Stimulated activated CD4-positive, alpha-beta T cell treated with anti-CD3 and anti-CD28 coated beads, Interleukin-12 subunit alpha, Interleukin-12 subunit beta, amount 100 ng/mL, for 24 hours (primary cell): ENCODE data around the gene HIC1.
A peak's percentile ranks its signal among the peaks of the same experiment; 100 is the strongest.

Source experiments
- DNase-seq, 2 experiments: peaks; one replicate each; pipeline ENCODE4 v3.0.0-alpha.2; 2020; ENCODE audit warnings: low read depth in 2 of 2

Gene HIC1

DNA sequence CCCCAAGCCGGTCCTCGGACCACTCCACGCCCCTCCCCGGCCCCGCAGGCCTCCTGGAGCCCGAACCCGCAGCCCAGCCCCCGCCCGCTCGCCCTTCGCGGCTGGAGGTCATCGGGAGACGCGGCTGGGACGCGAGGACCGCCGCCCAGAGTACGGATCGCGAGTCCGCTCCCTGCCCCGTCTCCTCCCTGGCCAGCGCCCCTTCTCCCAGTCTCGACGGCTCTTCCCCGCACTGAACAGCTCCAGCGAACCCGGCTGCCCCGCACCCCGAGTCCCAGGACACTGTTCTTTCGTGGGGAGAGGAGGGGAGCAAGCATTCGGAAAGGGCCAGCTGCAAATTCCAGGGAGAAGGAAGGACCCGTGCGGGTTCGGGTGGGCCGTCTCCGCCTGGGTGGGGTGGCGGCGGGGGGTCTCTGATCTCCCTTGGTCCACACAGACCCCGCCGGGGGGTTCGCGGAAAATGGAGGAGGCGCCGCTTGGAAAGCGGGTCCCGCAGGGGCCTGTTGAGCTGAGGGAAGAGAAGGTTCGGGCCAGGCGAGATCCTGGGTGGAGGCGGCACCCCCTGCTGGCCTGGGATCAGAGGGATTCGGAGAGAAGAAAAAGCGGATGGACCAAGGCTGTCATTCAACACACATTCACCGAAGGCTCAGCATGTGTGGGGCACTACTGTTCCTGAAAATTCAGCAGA, 29.1 kb upstream of the HIC1 start:
- no peak for DNase-seq

DNA sequence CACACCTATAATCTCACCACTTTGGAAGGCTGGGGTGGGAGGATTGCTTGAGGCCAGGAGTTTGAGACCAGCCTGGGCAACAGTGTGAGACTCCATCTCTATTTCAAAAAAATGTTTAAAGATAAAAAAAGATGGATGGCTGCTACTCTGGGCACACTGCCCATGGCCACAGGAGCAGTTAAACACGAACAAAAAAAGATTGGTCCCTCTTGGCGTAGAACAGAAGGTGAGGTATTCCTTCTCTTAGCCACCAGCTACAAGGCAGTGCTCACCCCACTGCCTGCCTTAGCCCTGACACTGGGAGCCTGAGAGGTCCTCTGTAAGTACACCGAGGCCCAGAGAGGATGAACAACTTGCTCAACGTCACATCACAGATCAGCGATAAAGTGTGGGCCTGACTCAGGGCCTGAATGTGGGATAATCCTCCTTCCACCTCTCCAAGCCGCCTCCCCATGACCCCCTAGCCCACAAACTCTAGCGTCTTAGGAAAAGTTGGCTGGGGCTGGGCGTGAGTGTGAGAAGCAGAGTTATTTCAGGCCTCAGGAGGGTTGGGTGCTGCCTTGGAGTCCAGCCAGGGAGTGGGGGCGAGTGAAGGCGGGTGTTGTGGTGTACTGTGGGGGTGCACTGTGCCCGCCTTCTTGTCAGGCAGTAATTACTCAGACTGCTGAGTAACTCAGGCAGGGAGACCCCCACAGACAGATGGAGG, 27.2 kb upstream of the HIC1 start:
- DNase-seq: no peak

DNA sequence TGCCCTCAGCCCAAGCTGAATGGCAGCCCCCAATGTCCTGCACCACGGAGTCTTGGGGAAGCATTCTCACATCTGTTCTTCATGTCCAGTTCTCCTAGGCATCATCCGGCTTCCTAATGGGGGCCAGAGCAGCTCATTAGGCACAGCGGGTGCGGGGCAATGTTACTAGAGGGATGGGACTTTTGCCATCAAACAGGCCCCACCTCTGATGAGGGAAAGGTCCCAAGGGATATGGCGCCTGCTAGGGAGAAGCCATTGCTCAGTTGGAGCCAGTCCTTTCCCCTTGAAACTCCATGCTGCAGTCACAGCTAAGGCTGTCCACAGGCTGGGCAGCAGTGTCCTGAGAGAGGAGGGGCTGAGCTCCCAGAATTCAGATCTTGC, 26.7 kb upstream of the HIC1 start:
- no peak for DNase-seq

DNA sequence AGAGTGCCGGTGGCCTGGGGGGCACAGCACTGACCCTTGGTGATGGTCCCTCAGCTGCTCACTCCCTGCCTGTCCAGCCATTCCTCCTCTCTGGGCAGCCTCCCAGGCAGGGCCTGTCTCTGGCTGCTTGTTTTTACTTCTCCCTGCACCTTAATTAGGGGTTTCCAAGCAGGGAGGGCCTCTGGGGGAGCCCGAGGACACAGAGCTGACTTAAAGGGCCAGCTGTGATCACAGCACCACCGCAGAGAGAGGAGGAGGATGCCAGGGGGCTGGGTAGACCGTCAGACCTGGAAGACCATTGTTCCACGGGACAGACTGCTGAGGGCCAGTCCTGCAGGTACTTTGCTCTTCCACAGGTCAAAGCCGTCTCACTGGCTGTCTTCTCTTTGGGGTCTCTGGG, 26.2 kb upstream of the HIC1 start:
- no peak for DNase-seq

DNA sequence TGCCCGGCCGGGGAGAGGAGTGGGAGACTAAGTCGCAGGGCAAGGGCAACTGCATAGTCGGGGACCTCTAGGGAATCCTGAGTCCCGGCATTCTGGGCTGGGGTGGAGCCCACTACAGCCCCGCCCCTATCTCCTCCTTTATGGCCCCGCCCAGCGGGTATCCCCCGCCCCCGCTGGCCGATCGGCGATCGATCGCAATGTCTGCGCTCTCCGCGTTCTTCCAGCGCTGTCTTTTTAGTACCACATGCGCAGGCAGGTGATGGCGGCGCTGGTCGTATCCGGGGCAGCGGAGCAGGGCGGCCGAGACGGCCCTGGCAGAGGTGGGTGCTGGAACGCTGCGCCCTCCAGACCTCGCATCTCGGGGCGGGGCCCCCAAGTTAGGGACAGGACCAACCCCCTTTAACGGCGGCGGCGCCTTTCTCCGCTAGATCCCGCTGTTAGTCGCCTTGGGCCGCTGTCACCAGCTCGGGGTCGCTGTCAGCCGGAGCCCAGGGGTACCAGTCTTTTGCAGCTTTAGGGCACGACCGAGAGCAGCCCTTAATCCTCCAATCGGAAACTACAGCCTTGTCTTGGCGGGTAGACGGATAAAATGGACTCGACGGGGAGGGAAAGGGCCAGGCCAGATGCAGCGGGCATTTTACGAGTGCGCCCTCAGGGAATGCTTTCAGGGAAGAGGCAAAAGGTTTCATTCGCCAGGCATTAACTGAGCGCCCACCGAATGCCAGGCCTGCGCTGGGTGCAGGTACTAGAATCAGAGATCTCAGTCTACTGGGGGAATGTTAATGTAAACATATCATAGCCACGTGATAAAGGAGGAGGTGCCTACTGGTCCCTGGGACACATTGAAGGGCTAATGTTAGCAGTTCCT, 24.8 kb upstream of the HIC1 start, which contains the start of gene DPH1:
DPH1 (plus strand) TSS at position 243 of the 868 bp plus-strand sequence; CDS start at position 260, 17 bp downstream.
- peak; percentile 77 to 84 for DNase-seq

DNA sequence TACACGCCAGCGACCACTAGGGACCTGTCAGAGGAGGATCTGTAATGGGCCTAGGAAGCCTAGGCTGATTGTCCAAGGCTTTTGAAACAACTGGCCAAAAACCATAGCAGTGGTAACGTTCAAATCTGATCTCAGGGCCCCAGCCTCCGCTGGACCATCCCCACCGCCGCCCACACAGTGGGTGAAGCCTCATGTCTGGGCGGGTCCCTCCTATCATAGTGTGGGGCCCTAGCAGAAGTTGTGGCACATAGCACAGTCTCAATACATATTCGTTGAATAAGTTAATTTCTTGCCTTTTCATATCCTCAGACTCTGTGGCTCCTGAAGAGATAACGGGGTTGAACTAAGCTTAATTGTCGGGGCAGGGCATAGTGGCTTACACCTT, 24.1 kb upstream of the HIC1 start:
- peak in 1 of 2 experiments; percentile 54 for DNase-seq

DNA sequence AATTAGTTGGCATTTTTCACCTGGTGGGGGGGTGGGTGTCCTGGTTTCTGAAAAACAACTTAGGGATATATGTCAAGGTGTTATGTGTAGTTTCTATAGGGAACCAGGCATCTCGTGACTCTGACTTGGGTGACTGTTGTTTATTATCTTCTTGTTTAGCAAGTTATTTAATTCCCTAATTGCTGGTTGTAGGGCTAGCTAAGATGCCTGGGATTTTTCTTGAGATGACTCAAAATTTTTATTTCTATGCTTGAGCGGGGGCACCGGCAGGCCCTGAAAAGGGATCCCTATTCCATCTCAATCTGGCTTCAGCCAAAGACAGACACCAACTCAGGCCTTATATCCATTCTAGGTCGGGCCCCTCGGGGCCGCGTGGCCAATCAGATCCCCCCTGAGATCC, 21.8 kb upstream of the HIC1 start:
- DNase-seq: no peak

DNA sequence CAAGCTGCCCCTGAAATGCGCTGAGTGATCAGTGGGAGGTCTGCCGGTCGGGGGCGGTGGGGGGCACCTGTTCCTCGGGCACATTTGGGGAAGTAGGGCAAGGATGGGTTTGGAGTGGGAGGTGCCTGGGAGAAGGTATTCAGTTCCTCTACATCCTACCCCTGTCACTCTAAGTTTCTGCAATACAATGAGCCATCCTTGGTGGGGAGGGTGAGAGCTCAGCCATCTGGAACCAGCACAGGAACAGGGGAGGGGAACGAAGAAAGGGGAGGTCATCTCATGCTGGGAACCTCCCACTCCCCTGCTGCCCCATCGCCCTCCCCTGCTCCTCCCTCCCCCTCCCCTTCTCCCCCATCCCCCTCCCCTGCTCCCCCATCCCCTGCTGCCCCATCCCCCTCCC, 20.7 kb upstream of the HIC1 start:
- no peak for DNase-seq

DNA sequence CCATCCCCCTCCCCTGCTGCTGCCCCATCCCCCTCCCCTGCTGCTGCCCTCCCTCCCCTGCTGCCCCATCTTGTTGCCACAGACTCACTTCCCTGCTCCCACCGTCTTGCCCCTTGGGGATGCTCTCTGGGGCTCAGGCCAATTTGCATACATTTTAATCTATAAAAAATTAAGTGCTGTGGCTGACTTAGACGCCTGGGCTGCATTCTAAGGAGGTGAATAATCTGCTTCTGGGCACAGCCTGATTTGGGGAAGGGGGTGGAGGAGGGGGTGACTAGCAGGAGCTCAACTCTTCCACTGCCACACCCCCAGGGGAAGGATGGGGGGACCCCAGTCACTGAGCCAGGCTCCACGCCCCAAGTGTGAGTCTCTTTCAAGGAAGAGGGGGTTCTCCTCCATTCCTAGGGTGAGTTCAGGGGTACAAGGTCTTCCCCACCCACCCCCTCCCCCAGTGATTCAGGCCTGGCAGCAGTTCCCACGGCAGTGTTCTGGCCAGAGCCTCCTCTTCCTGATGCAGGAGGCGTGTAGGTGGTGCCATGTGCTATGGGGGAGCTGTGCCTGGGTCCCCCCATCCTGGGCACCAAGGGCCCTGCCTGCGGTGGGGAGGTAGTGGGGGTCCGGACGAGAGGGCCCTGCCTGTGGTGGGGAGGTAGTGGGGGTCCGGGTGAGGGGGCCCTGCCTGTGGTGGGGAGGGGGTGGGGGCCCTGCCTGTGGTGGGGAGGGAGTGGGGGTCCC, 19.9 kb upstream of the HIC1 start:
- no peak for DNase-seq

DNA sequence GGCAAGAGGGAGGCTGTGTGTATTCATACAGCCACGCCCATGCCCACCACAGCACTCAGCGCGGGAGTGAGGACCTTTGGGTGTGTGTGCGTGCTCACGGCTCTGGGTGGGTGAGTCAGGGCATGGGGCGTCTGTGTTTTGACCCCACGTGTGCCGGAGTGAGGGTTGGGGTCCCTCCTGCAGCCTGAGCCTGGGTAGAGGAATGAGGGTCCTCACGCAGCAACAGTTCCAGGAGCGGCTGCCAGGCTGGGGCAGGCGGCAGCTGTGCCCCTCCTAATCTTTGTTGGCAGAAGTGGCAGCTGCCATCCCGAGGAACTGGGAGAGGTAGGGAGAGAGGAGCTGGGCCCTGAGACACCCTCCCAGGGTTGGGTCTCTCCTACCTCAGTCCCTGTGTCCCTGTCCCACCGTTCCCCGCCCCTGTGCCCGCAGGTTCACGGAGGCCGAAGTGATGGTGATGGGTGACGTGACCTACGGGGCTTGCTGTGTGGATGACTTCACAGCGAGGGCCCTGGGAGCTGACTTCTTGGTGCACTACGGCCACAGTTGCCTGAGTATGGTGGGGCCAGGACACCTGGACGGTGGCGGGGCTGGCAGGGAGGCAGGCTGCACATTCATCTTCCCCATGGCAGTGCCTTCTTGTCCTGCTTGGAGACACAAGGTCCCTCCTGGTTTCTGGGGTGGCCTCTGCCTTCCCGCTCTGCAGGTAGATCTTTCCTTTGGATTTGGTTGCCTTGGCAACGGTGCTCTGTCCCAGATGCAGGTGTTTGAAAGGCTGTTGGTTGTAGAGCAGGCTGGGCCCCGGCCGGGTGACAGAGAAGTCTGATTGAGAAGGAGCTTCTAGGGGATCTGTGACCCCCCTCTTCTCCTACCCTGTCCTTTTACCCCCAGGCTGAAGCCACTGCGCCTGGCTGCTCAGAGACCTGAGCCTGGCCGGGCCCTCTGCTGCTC, 19.1 kb upstream of the HIC1 start:
- no peak for DNase-seq

DNA sequence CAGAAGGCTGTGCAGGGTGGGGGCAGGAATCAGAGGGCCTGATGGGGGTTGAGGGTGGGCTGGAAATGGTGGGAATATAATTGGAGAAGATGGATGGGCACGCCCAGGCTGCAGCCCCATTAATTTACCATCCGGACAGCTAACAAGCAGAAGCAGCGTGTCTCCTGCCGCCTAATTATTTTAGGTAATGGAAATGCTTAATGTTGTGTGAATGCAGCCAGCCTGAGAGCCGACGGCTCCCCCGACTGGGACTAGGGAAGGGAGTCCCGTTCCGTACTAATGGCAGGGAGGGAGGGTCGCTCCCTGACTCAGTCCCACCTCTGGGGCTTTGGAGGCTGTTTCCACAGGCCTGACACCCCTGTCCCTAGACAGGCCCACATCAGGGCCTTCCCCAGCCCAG, 17.7 kb upstream of the HIC1 start:
- no peak for DNase-seq

DNA sequence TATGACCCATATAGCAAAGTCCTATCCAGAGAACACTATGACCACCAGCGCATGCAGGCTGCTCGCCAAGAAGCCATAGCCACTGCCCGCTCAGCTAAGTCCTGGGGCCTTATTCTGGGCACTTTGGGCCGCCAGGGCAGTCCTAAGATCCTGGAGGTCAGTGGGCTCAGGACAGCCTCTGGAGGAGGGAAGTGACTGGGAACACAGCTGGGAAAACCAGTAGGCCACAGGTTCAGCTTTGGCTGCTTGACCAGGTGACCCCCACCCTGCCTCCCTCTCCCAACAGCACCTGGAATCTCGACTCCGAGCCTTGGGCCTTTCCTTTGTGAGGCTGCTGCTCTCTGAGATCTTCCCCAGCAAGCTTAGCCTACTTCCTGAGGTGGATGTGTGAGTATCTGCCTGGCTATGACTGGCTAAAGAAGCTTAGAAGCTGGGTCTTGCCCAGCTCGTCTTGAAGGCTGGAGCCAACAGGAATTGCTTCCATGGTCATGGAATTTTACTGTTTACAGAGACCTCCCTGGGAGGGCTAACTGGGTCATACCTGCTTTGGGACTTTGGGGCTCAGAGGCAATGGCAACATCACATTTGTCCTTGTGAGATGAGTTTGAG, 14.6 kb upstream of the HIC1 start:
- DNase-seq: no peak

DNA sequence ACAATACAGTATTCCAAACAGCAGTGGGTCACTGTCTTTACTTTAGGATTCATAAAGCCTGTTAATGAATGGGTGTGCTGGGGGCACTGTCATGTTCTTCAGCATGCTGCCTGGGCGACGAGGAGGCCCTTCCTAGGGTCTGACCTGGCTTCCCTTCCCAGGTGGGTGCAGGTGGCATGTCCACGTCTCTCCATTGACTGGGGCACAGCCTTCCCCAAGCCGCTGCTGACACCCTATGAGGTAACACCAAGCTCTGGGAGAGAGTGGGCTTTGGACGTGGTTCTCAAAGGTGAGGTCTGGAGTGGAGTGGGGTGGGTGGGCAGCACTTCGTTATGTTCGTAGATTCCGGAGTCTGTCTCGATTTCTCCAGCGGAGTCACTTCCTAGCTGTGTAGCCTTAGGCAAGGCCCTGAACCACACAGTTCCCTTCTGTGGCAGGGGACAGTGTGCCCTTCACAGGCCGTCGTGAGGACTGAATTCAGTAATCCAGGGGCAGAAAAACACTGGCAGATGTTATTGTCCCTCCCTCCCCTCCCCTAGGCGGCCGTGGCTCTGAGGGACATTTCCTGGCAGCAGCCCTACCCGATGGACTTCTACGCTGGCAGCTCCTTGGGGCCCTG, 13.9 kb upstream of the HIC1 start:
- DNase-seq: no peak

DNA sequence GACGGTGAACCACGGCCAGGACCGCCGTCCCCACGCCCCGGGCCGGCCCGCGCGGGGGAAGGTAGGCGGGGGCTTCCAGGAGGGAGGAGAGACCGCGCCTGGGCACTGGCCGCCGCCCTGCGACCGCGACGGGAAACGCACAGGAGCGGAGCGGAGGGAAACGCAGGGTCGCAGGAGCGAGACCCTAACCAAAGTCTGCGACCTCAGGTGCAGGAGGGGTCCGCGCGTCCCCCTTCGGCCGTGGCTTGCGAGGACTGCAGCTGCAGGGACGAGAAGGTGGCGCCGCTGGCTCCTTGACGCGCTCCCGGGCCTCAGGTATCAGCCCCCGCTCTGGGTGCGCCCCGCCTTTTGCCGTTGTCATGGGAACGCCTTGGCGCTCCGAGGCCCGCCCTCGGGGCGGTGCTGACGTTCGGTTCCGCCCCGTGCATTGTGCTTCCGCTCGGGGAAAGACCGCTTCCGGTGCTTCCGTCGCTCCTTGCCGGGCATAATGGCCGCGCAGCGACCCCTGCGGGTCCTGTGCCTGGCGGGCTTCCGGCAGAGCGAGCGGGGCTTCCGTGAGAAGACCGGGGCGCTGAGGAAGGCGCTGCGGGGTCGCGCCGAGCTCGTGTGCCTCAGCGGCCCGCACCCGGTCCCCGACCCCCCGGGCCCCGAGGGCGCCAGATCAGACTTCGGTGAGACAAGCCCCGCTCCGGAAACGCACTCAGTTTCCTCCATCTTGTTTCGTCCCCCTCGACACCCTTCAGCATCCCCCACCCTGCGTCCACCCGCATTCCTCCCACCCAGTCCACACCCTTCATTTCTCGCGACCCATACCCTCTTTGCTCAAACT, 13.1 kb upstream of the HIC1 start, which contains the start of gene OVCA2:
OVCA2 (plus strand) TSS at position 462 of the 829 bp plus-strand sequence; CDS start at position 488, 26 bp downstream.
- DNase-seq: peak; percentile 96

DNA sequence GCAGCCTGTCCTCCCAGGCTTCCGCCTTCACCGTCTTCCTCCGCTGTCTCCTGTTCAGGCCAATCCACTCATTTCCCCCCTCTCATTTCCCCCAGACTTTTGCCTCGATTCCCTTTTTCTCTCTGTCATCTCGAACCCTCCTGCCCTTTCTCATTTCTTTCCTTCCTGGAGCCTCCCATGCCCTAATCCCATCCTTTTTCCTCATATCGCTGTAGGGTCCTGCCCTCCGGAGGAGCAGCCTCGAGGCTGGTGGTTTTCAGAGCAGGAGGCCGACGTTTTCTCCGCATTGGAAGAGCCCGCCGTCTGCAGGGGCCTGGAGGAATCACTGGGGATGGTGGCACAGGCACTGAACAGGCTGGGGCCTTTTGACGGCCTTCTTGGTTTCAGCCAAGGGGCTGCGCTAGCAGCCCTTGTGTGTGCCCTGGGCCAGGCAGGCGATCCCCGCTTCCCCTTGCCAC, 12.5 kb upstream of the HIC1 start:
- DNase-seq: no peak

DNA sequence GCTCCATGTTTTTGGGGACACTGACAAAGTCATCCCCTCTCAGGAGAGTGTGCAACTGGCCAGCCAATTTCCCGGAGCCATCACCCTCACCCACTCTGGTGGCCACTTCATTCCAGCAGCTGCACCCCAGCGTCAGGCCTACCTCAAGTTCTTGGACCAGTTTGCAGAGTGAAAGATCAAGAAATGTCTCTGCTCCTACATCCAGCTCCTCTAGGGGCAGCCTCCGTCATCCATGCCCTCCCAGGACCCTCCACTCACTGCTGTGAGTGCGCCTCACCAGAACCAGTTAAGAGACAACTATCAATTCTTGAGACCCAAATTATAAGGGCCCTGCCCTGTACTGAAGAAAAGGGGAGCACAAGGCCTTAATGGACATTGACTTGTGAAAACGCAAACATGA, 12.0 kb upstream of the HIC1 start:
- DNase-seq: no peak

DNA sequence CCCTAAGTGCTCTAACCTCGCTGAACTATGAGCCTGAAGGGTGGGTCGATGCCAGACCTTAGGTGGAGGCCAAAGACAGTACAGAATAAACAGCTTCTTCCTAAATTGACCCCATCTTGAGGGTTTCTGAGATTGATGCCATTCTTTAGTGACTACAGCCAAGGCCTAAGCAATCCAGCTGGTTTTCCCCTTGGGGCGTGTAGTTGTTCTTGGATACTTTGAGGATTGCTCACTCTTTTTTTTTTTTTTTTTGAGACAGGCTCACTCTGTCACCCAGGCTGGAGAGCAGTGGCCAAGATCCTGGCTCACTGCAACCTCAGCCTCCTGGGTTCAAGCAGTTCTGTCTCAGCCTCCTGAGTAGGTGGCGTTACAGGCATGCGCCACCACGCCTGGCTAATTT, 11.1 kb upstream of the HIC1 start:
- no peak for DNase-seq

DNA sequence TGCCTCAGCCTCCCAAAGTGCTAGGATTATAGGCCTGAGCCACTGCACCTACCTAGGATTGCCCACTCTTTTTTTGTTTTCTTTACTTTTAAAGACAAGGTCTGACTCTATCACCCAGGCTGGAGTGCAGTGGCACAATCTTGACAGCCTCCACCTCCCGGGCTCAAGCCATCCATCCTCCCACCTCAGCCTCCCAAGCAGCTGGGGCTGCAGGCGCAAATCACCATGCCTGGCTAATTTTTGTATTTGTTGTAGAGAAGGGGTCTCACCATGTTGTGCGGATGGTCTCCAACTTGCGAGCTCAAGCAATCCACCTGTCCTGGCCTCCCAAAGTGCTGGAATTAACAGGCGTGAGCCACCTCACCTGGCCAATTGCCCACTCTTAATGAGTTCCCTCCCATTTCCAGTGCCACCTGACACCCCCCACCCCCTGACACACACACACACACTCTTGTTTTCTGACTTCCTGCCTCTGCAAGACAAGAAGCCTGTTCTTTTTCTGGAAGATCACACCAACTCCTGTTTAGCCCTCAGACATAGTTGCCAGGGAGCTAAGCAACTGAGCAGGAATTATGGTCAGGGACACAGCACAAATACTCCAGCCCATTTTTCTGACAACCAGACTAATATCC, 10.5 kb upstream of the HIC1 start:
- DNase-seq: no peak
